AG10803 (cell line): ENCODE results near the gene AFAP1L1.

Experiments
- DNase-seq: peaks from one replicate; pipeline ENCODE4 v3.0.0; 2010; ENCODE audit warnings: low read depth
- H3K4me3 ChIP-seq: 2 replicates; pipeline ENCODE4 v1.5.1; 2011; ENCODE audit warnings: mild to moderate bottlenecking, low read length, control low read depth
- CTCF ChIP-seq: conservative IDR thresholded peaks from 2 replicates; pipeline ENCODE4 v1.5.1; 2011; ENCODE audit warnings: mild to moderate bottlenecking, low read length, control low read depth, inconsistent platforms

Gene AFAP1L1

GRCh38 chr5:149298163-149298562 is 26.5 kb downstream of the AFAP1L1 start:
- no peak for TF ChIP-seq CTCF
- DNase-seq: no peak
- H3K4me3 ChIP-seq: no peak overlapping the region

GRCh38 chr5:149298842-149299404 is 27.3 kb downstream of the AFAP1L1 start:
- DNase-seq: no peak
- no peak overlapping the region for H3K4me3 ChIP-seq
- TF ChIP-seq CTCF: no peak

- H3K4me3 ChIP-seq: no peak overlapping the region
- DNase-seq: no peak
- TF ChIP-seq CTCF: no peak
Observed at GRCh38 chr5:149299451-149300054, 27.9 kb downstream of the AFAP1L1 start.

GRCh38 chr5:149300441-149300840 is 28.8 kb downstream of the AFAP1L1 start:
- no peak for TF ChIP-seq CTCF
- DNase-seq: no peak
- H3K4me3 ChIP-seq: no peak overlapping the region

GRCh38 chr5:149301049-149301743 is 29.5 kb downstream of the AFAP1L1 start:
- no peak overlapping the region for H3K4me3 ChIP-seq
- DNase-seq: no peak
- TF ChIP-seq CTCF: no peak

GRCh38 chr5:149301744-149302380 is 30.2 kb downstream of the AFAP1L1 start:
- no peak overlapping the region for H3K4me3 ChIP-seq
- DNase-seq: peak; percentile 70
- TF ChIP-seq CTCF: no peak
